Lower leg skin (tissue), 3 donors: Measurements from ENCODE around the gene PIGN.

Experiments
- POLR2A ChIP-seq, 2 donors: fragments of 450-650 bp; IDR thresholded peaks; one replicate each; pipeline ENCODE4 v1.6.1; 2016 to 2017; ENCODE audit warnings: antibody characterized with exemption in 2 of 2, mild to moderate bottlenecking in 1 of 2, moderate library complexity in 1 of 2
- TF ChIP-seq, protein P1 (sequence below), 3 donors: fragments of 450-650 bp; IDR thresholded peaks; one replicate each; pipeline ENCODE4 v1.5.1; 2016; ENCODE audit warnings: antibody characterized with exemption in 3 of 3, mild to moderate bottlenecking in 3 of 3, moderate library complexity in 2 of 3

DNA sequence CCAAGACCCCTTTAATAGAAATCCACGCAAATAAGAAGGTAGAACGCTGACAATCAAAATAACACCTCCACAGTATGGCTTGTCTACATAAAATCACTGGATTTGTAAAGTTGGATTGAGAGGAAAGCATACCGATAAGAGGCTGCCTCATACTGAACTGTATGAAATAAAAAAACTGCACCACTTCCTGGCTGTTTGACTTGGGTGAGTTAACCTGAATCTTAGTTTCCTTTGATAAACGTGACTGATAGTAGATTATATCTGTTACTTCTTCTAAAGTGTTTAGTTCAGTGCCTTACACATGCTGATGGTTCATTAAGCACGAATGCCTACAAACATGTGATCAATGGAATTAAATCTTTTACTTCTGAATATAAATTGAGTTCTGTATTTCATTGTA is 153.6 kb downstream of the PIGN start:
- TF ChIP-seq POLR2A (IDR thresholded peaks at IDR 0.05): no peak
- TF ChIP-seq, protein P1, sequence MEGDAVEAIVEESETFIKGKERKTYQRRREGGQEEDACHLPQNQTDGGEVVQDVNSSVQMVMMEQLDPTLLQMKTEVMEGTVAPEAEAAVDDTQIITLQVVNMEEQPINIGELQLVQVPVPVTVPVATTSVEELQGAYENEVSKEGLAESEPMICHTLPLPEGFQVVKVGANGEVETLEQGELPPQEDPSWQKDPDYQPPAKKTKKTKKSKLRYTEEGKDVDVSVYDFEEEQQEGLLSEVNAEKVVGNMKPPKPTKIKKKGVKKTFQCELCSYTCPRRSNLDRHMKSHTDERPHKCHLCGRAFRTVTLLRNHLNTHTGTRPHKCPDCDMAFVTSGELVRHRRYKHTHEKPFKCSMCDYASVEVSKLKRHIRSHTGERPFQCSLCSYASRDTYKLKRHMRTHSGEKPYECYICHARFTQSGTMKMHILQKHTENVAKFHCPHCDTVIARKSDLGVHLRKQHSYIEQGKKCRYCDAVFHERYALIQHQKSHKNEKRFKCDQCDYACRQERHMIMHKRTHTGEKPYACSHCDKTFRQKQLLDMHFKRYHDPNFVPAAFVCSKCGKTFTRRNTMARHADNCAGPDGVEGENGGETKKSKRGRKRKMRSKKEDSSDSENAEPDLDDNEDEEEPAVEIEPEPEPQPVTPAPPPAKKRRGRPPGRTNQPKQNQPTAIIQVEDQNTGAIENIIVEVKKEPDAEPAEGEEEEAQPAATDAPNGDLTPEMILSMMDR (IDR thresholded peaks at IDR 0.05): no peak
